HG02970 (cell line): ENCODE data around the gene NPAP1.
"Not testable (repeated sequence)": the region's sequence is repeated elsewhere in the genome, so short reads cannot be mapped to it uniquely, and the experiment has no call there.

Source experiments
- ATAC-seq: cut with Tn5 transposase; IDR thresholded peaks from one replicate; pipeline ENCODE4 v1.9.1; 2021; ENCODE audit warnings: mild to moderate bottlenecking, moderate library complexity, moderate number of reproducible peaks; ENCODE audit not compliant: unreplicated experiment, low FRiP score

NPAP1 gene, protein sequence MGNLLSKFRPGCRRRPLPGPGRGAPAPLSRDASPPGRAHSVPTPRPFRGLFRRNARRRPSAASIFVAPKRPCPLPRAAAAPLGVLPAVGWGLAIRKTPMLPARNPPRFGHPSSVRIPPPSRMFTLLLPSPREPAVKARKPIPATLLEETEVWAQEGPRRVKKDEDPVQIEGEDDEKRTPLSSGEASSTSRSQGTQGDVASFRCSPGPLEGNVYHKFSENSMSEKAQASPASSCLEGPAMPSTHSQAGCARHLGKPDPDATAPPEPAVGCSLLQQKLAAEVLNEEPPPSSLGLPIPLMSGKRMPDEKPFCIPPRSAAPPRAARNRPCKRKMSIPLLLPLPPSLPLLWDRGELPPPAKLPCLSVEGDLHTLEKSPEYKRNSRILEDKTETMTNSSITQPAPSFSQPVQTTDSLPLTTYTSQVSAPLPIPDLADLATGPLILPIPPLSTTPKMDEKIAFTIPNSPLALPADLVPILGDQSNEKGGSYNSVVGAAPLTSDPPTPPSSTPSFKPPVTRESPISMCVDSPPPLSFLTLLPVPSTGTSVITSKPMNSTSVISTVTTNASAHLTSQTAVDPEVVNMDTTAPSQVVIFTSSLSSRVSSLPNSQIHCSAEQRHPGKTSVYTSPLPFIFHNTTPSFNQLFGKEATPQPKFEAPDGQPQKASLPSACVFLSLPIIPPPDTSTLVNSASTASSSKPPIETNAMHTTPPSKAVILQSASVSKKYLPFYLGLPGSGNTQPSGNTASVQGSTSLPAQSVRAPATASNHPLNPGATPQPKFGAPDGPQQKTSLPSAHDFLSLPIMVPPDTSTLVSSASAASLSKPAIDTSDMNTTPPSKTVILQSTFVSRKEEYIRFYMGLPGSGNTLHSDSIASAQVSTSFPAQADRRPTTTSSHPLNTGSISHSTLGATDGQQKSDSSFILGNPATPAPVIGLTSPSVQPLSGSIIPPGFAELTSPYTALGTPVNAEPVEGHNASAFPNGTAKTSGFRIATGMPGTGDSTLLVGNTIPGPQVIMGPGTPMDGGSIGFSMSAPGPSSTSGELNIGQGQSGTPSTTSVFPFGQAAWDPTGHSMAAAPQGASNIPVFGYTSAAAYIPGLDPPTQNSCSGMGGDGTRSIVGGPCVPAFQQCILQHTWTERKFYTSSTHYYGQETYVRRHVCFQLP

DNA sequence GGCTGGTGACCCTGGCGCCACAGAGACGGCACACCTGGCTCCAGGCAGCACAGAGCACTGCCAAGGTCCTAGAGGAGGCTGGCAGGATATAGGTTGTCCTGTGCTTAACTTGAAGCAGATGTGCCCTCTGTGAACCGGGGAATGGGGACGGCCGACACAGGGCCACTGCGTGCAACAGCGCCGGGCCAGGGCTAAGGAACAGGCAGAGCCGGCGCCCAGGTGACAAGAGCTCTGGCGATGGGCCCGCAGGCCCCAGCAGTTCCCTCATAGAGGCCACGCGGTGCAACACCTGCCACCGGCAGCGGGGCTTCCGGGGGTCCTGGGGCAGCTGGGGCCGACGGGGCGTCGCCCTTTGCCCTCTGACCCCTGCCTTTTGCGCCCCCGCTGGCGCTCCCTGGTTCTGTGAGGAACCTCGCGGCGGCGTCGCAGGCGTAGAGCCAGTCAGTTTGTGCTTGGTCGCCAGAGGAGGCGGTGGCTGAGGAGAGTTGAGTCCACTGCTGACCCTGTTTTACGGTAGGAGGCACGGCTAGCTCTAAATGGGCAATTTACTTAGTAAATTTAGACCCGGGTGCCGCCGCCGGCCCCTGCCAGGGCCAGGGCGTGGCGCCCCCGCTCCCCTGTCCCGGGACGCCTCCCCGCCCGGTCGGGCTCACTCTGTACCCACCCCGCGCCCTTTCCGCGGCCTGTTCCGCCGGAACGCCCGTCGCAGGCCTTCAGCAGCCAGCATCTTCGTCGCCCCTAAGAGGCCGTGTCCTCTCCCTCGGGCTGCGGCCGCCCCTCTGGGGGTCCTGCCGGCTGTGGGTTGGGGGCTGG lies at the start of gene NPAP1:
Gene NPAP1 (plus strand): TSS at position 444 of the 813 bp plus-strand sequence. CDS start 93 bp downstream, at position 537.
- no peak for ATAC-seq

DNA sequence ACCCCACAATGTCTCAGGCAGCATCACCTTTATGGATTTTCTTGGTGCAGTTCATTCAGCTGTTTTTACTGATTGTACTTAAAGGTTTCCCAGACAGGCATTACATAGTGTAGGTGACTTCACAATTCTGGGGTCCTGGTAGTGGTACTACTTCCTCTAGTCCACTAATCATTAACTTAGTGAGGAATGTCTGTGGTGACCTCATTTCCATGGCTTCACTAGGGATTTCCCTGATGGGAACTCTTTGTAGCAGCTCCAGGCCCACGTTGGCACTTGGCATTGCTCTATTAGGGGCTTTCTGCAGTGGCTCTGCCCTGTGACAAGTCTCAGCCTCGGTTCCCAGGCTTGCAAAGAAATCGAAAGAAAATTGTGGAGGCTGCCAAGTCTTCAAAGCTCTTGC lies 48.1 kb upstream of the NPAP1 start:
- ATAC-seq, result no peak

DNA sequence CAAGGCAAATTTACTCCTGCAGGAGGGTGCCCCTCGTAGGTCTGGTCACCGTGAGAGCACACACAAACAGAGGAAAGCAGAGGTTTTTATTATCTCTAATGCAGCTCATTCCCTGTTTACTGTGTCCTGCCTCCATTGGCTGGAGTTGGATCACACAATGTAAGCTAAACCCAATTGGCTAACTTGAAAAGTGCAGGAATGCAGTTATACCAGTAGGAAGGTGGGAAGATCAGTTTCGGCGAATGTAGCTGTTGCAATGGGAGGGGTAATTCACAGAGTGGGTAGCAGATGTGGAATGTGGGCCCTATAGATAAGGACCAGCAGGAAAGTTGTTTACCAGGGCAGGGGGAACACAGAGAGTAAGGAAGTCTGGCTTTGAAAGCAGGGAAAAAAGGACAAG lies 42.5 kb upstream of the NPAP1 start:
- no peak for ATAC-seq

DNA sequence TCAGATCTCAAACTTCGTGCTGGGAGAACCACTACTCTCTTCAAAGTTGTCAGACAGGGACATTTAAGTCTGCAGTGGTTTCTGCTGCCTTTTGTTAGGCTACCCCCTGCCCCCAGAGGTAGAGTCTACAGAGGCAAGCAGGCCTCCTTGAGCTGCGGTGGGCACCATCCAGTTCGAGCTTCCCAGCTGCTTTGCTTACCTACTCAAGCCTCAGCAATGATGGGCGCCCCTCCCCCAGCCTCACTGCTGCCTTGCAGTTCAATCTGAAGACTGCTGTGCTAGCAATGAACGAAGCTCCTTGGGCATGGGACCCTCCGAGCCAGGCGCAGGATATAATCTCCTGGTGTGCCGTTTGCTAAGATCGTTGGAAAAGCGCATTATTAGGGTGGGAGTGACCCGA lies 36.2 kb upstream of the NPAP1 start:
- not testable (repeated sequence) for ATAC-seq

DNA sequence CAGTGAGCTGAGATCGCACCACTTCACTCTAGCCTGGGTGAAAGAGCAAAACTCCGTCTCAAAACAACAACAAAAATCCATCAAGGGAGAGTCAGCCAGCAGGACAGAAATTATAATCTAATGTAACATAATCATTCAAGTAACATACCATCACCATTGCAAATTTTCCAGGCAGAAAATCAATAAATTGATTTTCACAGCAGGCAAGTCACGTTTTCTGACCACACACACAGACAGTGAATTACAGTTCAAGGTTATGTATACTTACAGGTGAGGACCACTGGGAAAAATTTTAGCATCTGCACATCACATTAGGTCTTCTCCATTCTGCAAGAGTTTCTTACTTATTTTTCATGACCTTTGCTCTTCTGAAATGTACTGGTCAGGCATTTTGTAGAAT lies 29.9 kb upstream of the NPAP1 start:
- no peak for ATAC-seq

DNA sequence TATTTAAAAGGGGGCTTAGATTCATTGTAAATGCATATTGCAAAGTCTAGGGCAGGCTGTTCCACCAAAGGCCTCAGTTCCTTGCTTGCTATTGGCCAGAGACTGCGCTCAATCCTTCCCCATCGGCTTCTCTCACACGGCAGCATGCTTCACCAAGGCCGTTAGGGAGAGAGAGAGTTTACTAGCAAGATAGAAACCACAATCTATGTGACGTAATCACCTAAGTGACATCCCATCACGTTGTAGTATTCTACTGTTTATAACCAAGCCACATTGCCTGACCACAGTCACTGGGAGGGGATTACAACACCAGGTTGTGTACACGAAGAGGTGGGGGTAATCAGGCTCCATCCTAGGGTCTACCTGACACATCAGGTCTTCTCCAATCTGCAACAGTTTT lies 16.0 kb upstream of the NPAP1 start:
- no peak for ATAC-seq

DNA sequence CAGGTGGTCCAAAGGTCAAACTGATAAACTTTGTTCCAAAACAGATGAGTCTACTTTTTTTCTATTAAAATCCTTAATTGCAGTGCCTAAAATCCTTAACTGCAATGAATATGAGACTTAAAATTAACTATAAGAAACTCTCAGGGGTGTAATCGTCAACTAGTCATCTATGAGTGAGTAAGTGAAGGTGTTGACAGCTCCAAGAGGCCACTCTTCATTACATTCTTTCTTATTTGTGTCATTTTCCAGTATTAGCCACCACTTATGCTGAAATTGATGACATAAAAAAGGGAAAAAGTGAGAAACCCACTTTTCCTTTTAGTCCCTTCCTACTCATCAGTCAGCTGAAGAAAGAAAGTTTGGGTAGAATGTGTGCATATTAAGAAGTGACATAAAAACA lies 12.6 kb upstream of the NPAP1 start:
- no peak for ATAC-seq

DNA sequence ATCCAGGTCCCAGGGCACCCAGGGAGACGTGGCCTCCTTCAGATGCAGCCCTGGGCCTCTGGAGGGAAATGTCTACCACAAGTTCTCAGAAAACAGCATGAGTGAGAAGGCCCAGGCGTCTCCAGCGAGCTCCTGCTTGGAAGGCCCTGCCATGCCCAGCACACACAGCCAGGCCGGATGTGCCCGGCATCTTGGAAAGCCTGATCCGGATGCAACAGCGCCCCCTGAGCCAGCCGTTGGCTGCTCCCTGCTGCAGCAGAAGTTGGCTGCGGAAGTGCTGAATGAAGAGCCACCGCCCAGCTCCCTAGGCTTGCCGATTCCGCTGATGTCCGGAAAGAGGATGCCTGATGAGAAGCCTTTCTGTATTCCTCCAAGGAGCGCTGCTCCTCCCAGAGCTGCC lies 856 bp downstream of the NPAP1 start:
- ATAC-seq, result no peak

DNA sequence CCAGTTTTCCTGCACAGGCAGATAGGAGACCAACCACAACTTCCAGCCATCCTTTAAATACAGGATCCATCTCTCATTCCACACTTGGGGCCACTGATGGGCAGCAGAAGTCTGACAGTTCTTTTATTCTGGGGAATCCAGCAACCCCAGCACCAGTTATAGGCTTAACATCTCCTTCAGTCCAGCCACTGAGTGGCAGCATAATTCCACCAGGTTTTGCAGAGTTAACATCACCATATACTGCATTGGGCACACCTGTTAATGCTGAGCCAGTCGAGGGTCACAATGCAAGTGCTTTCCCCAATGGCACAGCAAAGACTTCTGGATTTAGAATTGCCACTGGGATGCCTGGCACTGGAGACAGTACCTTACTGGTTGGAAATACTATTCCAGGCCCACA lies 2.9 kb downstream of the NPAP1 start:
- ATAC-seq, result no peak

DNA sequence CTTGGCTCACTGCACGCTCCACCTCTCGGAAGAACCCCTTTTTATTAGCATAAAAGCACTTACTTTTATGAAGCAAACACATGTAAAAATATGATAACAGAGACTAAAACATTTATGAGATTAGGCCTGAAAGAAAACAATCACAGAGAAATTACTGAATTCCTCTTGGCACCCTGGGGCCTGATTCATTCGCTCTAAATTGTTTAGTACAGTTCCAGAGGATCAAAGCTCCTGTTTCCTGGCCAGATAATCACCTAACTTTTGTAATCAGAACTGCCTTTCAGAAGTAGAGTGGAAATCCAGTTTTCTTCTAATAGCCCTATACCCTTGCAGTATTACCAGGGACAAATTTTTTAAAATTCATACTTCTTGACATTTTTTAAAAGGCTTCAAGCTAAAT lies 6.4 kb downstream of the NPAP1 start:
- ATAC-seq, result no peak

DNA sequence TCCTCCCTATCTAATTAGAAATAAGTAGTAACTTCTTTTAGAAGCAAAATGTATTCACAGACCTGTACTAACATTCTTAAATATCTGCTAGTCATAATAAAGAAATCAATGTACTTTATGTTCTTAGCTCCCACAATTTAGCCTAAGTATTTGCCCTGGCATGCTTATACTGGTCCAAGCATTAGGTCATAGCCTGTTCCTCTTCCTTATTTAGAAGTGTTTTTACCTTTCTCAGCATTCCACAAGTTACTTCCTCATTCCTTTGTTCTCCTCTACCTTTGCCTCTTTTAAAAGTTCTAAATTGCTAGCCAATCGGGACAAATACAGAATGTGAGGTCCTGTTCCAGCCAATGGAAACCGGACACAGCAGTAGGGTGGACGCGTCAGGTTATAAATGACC lies 7.3 kb downstream of the NPAP1 start:
- ATAC-seq, result not testable (repeated sequence)

DNA sequence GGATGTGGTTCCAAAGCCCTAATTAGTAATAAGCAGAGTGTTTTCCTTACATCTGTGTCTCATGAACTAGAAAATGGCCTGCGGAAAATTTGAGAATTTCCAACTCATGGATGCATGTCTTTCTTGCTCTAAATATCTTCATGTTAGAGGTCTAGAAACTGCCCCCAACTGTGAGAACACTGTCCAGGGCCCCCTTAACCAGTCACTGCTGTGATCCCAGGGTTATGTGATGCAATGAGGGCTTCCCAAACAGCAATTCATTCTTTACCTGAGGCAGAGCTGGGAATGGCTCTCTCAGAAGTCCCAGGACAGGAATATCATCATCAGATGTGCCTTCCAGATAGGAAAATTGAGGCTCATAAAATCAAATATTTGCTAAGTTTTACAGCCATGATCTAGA lies 8.2 kb downstream of the NPAP1 start:
- ATAC-seq, result no peak

DNA sequence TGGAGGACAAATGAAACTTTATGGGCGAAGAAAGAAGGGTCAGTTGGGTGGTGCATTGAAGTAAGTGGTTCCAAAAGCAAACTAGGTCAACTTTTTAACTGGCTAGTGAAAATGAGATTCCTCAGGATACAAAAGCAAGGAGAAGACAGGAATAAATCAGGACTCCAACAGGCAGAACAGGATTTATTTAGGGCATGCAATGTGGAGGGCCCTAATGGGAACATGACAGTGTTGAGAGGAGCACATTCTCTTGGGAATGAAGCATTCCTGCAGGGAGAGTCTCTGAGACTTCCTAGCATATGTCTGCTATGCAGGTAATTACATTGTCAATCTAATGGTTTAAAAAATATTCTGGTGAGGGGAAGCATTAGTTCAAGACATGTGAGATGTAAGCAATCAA lies 8.7 kb downstream of the NPAP1 start:
- no peak for ATAC-seq

DNA sequence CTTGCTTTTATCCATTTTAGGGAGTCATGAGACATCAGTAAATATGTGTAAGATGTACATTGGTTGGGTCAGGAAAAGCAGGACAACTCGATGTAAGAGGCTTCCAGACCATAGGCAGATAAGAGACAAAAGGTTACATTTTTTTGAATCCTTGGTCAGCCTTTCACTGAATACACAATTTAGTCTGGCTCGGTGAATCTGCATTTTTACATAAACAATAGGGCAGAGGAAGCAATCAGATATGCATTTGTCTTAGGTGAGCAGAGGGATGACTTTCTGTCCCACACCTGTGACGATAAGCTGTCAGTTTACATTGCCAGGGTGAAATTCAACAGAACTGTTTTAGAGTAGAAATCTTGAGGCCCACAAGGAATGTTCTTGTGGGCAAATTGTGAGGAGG lies 20.6 kb downstream of the NPAP1 start:
- no peak for ATAC-seq

DNA sequence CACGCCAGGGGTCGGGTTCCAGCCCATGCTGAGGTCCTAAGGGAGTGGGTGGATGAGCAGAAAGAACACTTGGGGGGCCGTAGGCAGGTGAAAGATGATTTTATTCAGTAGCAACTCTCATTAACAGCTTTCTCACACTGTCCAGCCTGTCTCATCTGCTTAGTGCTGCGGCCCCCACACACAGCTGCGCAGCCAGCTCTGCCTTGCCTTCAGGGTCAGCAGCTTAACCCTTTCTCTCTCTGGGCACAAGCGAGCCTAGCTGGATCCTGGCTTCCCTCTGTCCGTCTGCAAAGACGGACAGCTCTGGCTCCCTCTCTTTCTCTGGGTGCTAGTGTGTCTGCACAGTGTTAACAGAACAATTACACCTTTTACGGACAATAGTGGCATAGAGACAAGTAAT lies 21.3 kb downstream of the NPAP1 start:
- ATAC-seq, result no peak

DNA sequence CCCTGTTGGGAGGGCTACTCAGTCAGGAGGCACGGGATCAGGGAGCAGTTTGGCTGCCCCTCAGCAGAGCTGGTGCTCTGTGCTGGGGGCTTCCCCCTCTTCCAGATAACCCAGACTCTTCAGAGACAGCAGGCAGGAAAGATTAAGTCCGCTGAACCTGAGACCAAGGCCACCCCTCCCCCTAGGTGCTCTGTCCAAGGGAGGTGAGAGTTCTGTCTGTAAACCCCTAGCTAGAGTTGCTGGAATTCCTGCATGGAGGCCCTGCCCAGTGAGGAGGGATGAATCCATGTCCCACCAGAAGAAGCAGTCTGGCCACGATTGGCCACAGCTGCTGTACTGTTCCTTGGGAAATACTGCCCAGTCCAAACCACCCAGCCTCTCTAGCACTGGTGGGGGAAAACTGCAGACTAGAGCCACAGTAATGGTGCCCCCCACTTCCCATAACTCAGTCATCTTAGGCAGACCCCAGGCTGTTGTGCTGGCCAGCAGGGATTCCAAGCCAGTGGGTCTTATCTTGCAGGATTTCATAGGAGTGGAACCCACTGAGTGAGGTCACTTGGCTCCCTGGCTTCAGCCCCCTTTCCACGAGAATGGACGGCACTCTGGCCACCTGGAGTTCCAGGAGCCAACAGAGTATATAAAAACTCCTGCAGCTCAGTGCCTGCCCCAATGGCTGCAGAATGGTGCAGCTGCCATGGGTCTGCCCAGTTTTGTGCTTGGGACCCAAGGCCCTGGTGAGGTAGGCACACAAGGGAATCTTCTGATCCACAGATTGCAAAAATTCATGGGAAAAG lies 42.9 kb downstream of the NPAP1 start:
- no peak for ATAC-seq

DNA sequence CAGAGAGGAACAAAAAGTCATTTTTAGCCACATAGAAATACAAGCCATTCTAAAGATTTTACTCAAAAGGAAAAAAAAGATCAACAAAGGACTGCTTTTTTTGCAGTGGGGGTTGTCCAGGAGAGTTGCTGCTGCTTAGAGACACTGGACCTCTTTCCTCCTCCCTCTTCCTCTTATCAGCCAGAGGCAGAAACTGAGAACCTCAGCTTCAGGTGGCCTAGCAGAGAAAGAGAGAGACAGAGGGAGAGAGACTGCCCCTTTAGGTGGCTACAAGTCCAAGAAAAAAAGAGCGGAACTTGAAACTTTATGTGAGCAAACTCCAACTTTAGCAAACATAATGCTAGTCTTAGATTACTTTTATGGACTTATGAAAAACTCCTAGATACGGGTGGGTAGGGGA lies 54.2 kb downstream of the NPAP1 start:
- no peak for ATAC-seq
